IMR-90 (cell line): ENCODE results near the gene METTL24. TPM values are rescaled to one million over a fixed set of nuclear protein-coding genes. Genes with fewer than 3 reads are reported as not detected.
"Not testable (repeated sequence)": the region's sequence is repeated elsewhere in the genome, so short reads cannot be mapped to it uniquely, and the experiment has no call there.

Experiments
- ATAC-seq: fragments of 200-7000 bp; cut with Tn5 transposase; 2 replicates; pipeline ENCODE4 v1.9.1; 2020; ENCODE audit warnings: low read depth, mild to moderate bottlenecking, moderate library complexity
- BruUV-seq: library from RNA; stranded (reverse); fragments of 400-500 nt; replicated peaks from 2 replicates; lab custom pipeline; 2021; lab: Mats Ljungman, UMichigan
- CTCF ChIA-PET: fragments of 300-600 bp; formaldehyde crosslinking; extraction: SDS; loops from one replicate; lab custom pipeline; 2021; ENCODE audit warnings: antibody characterized with exemption; lab: Yijun Ruan, JAX
- POLR2A ChIA-PET: fragments of 300-600 bp; sonication (Branson Sonifier 250); formaldehyde crosslinking; loops from one replicate; lab custom pipeline; 2022; ENCODE audit warnings: antibody characterized with exemption; ENCODE audit not compliant: unreplicated experiment; lab: Charles Lee
- DNase-seq: peaks from one replicate; pipeline ENCODE4 v3.0.0; 2013
- H2AFZ ChIP-seq: replicated peaks from 2 replicates; pipeline ENCODE3; 2013; ENCODE audit warnings: low read length, mild to moderate bottlenecking; ENCODE audit not compliant: poor library complexity
- H2AK5ac ChIP-seq: 2 replicates; pipeline ENCODE4 v1.6.1; 2013; ENCODE audit warnings: low read depth, low read length, inconsistent platforms
- H2AK9ac ChIP-seq: replicated peaks from 2 replicates; pipeline ENCODE3; 2013; ENCODE audit warnings: mild to moderate bottlenecking, low read depth, low read length, moderate library complexity; ENCODE audit not compliant: poor library complexity
- H2BK120ac ChIP-seq: 2 replicates; pipeline ENCODE4 v1.6.1; 2013; ENCODE audit warnings: low read depth, low read length, inconsistent platforms
- H2BK15ac ChIP-seq: 3 replicates; pipeline ENCODE4 v1.6.1; 2013; ENCODE audit warnings: low read depth, low read length, inconsistent platforms
- H2BK20ac ChIP-seq: 2 replicates; pipeline ENCODE4 v1.6.1; 2013; ENCODE audit warnings: low read depth, mild to moderate bottlenecking, inconsistent platforms, low read length, moderate library complexity
- H2BK5ac ChIP-seq: 2 replicates; pipeline ENCODE4 v1.6.1; 2013; ENCODE audit warnings: mild to moderate bottlenecking, low read depth, low read length, inconsistent platforms; ENCODE audit not compliant: poor library complexity, severe bottlenecking
- H3K14ac ChIP-seq: replicated peaks from 2 replicates; pipeline ENCODE4 v1.6.1; 2013; ENCODE audit warnings: low read depth, low read length, inconsistent platforms
- H3K18ac ChIP-seq: 2 replicates; pipeline ENCODE4 v1.6.1; 2013; ENCODE audit warnings: low read depth, low read length, control low read depth
- H3K23ac ChIP-seq: 2 replicates; pipeline ENCODE4 v1.6.1; 2013; ENCODE audit warnings: low read depth, low read length, inconsistent platforms
- H3K27ac ChIP-seq: 2 replicates; pipeline ENCODE4 v1.5.1; 2013; ENCODE audit warnings: mild to moderate bottlenecking, control low read depth, low read length; ENCODE audit not compliant: insufficient read depth
- H3K27me3 ChIP-seq: 2 replicates; pipeline ENCODE4 v1.6.1; 2013; ENCODE audit warnings: low read length; ENCODE audit not compliant: control insufficient read depth, insufficient read depth
- H3K36me3 ChIP-seq: 2 replicates; pipeline ENCODE4 v1.6.1; 2013; ENCODE audit warnings: low read length, mixed read lengths; ENCODE audit not compliant: control insufficient read depth, insufficient read depth
- H3K4ac ChIP-seq: 2 replicates; pipeline ENCODE4 v1.6.1; 2013; ENCODE audit warnings: low read depth, low read length, inconsistent platforms
- H3K4me1 ChIP-seq: 2 replicates; pipeline ENCODE4 v1.6.1; 2013; ENCODE audit warnings: low read length, mixed read lengths; ENCODE audit not compliant: control insufficient read depth, insufficient read depth
- H3K4me2 ChIP-seq: 2 replicates; pipeline ENCODE4 v1.6.1; 2013; ENCODE audit warnings: low read depth, mild to moderate bottlenecking, control low read depth, low read length, moderate library complexity
- H3K4me3 ChIP-seq: 2 replicates; pipeline ENCODE4 v1.5.1; 2013; ENCODE audit warnings: low read depth, mild to moderate bottlenecking, control low read depth, low read length, moderate library complexity; ENCODE audit not compliant: insufficient read depth
- H3K56ac ChIP-seq: 2 replicates; pipeline ENCODE4 v1.6.1; 2013; ENCODE audit warnings: low read length, inconsistent platforms; ENCODE audit not compliant: insufficient read depth; ENCODE audit errors: extremely low read depth
- H3K79me1 ChIP-seq, 2 experiments: 2 replicates each; pipeline ENCODE4 v1.6.1; 2013; ENCODE audit warnings: low read length in 2 of 2, inconsistent platforms in 1 of 2, low read depth in 1 of 2
- H3K9ac ChIP-seq: 2 replicates; pipeline ENCODE4 v1.6.1; 2013; ENCODE audit warnings: low read depth, low read length, control low read depth
- H3K9me1 ChIP-seq: 2 replicates; pipeline ENCODE4 v1.6.1; 2013; ENCODE audit warnings: low read length, inconsistent platforms; ENCODE audit not compliant: insufficient read depth
- H3K9me3 ChIP-seq: 2 replicates; pipeline ENCODE4 v1.6.1; 2013; ENCODE audit warnings: low read length; ENCODE audit not compliant: control insufficient read depth, insufficient read depth
- H4K20me1 ChIP-seq: 2 replicates; pipeline ENCODE4 v1.6.1; 2013; ENCODE audit warnings: low read length, inconsistent platforms; ENCODE audit not compliant: insufficient read depth
- H4K5ac ChIP-seq: 2 replicates; pipeline ENCODE4 v1.6.1; 2013; ENCODE audit warnings: mild to moderate bottlenecking, low read depth, low read length, control low read depth
- H4K8ac ChIP-seq, 2 experiments: 2 replicates each; pipeline ENCODE4 v1.6.1; 2013; ENCODE audit warnings: low read depth in 2 of 2, low read length in 2 of 2, control low read depth in 1 of 2, inconsistent platforms in 1 of 2
- H4K91ac ChIP-seq: 2 replicates; pipeline ENCODE4 v1.6.1; 2013; ENCODE audit warnings: low read depth, low read length, inconsistent platforms; ENCODE audit not compliant: insufficient read depth
- WGBS, 2 experiments: methylation state at CpG; one replicate each; pipeline versions ENCODE4 v1.1.5 to v1.1.7; 2013; ENCODE audit warnings: missing lambda C conversion rate in 2 of 2; ENCODE audit not compliant: insufficient read length in 1 of 2; ENCODE audit errors: extremely low coverage in 2 of 2; 5-methylcytosine and 5-hydroxymethylcytosine counted together
- dilution Hi-C: fragments of 300-500 bp; cut with HindIII; formaldehyde crosslinking; loops from one replicate; pipeline ENCODE4 v1.14.3; 2018; ENCODE audit warnings: low sequenced_read_pairs; ENCODE audit not compliant: unreplicated experiment
- in situ Hi-C: fragments of 300-500 bp; cut with MboI; formaldehyde crosslinking; loops from 3 replicates; pipeline ENCODE4 v1.14.3; 2019; ENCODE audit warnings: low sequenced_read_pairs, inconsistent platforms, mixed read lengths
- intact Hi-C: fragments of 100-400 bp; cut with micrococcal nuclease; formaldehyde crosslinking; loops from 2 replicates; pipeline ENCODE4 v1.10.0; 2022
- polyA plus RNA-seq, 3 experiments: library from polyadenylated mRNA; depleted of rRNA; stranded (reverse); fragments of >200 nt; gene quantifications; 2 replicates each; pipeline ENCODE4 v1.2.3, GENCODE V29; 2012; ENCODE audit warnings: low replicate concordance in 1 of 3
- total RNA-seq: library from RNA; depleted of rRNA; stranded (reverse); fragments of >200 nt; gene quantifications from 2 replicates; pipeline ENCODE4 v1.2.3, GENCODE V29; 2012

METTL24 gene
- total and polyA plus RNA-seq, 2 of the 4 experiments (the other 2 are of a cell fraction) = not detected

- H2BK120ac ChIP-seq, H2AK5ac ChIP-seq, H2AK9ac ChIP-seq, H3K14ac ChIP-seq, H3K9me1 ChIP-seq, H2BK5ac ChIP-seq, POLR2A ChIA-PET, H3K4me1 ChIP-seq, DNase-seq, H4K20me1 ChIP-seq, H3K27ac ChIP-seq, H3K4me3 ChIP-seq, H4K91ac ChIP-seq, H3K56ac ChIP-seq, H3K4me2 ChIP-seq, H3K36me3 ChIP-seq, H3K27me3 ChIP-seq, H2BK20ac ChIP-seq, H2AFZ ChIP-seq, H3K23ac ChIP-seq, CTCF ChIA-PET, H3K18ac ChIP-seq, H2BK15ac ChIP-seq, BruUV-seq, H3K9ac ChIP-seq, ATAC-seq, H3K79me1 ChIP-seq, in situ Hi-C loops, H3K9me3 ChIP-seq, H4K5ac ChIP-seq, H4K8ac ChIP-seq, intact Hi-C loops, H3K4ac ChIP-seq, dilution Hi-C loops: not testable (repeated sequence)
- WGBS, 2 experiments = no CpG with 5 or more reads among the region's 2 CpGs
Measured at GRCh38 chr6:110305832-110306231, 52.3 kb downstream of the METTL24 start.

GRCh38 chr6:110303692-110304091, 54.5 kb downstream of the METTL24 start:
- H3K4me1 ChIP-seq, ATAC-seq, H2AFZ ChIP-seq, H3K27me3 ChIP-seq, CTCF ChIA-PET, DNase-seq, intact Hi-C loops, H2AK5ac ChIP-seq, H3K9me3 ChIP-seq, H4K5ac ChIP-seq, H3K27ac ChIP-seq, H4K91ac ChIP-seq, H4K20me1 ChIP-seq, H3K4me3 ChIP-seq, H3K9me1 ChIP-seq, POLR2A ChIA-PET, H2AK9ac ChIP-seq, H3K14ac ChIP-seq, H3K36me3 ChIP-seq, H3K9ac ChIP-seq, H2BK120ac ChIP-seq, H3K56ac ChIP-seq, in situ Hi-C loops, H3K4ac ChIP-seq, H3K18ac ChIP-seq, BruUV-seq, H3K4me2 ChIP-seq, H3K79me1 ChIP-seq, H2BK20ac ChIP-seq, H3K23ac ChIP-seq, H4K8ac ChIP-seq, H2BK15ac ChIP-seq, dilution Hi-C loops, H2BK5ac ChIP-seq: not testable (repeated sequence)
- WGBS, 2 experiments = 79% methylated on average over 3 of the region's 6 CpGs; no CpG with 5 or more reads in 1 of the 2 experiments
